HepG2 (cell line): ENCODE results near the gene NEK3. TPM values are rescaled to one million over a fixed set of nuclear protein-coding genes. Genes with fewer than 3 reads are reported as not detected.
A peak's percentile ranks its signal among the peaks of the same experiment; 100 is the strongest.

ENCODE experiments used
- ATAC-seq: fragments of 200-7000 bp; cut with Tn5 transposase; 3 replicates; pipeline ENCODE4 v1.9.1; 2020; ENCODE audit warnings: mild to moderate bottlenecking, moderate library complexity
- BruUV-seq: library from RNA; stranded (reverse); fragments of 400-500 nt; replicated peaks from 2 replicates; lab custom pipeline; 2021; lab: Mats Ljungman, UMichigan
- CTCF ChIA-PET: fragments of 300-600 bp; formaldehyde crosslinking; extraction: SDS; loops from one replicate; lab custom pipeline; 2021; ENCODE audit warnings: low total read pairs, inconsistent platforms, low intra/inter-chr PET ratio; lab: Yijun Ruan, JAX
- POLR2A ChIA-PET: fragments of 350-600 bp; sonication (Branson Sonifier 250); formaldehyde crosslinking; loops from one replicate; lab custom pipeline; 2020; ENCODE audit warnings: antibody characterized with exemption, inconsistent platforms; lab: Yijun Ruan, JAX
- DNase-seq: peaks from one replicate; pipeline ENCODE4 v3.0.0-alpha.2; 2015; ENCODE audit warnings: low spot score
- FAIRE-seq: peaks from 3 replicates; lab custom pipeline; 2011; peaks lifted over from hg19 to GRCh38; lab: Jason Lieb, UNC
- H2AFZ ChIP-seq: one replicate; pipeline ENCODE4 v1.6.1; 2011; ENCODE audit warnings: low read length, inconsistent platforms
- H3K27ac ChIP-seq: fragments of 300-600 bp; 3 replicates; pipeline ENCODE4 v1.8.0; 2011; ENCODE audit warnings: mixed run types, mild to moderate bottlenecking, mixed read lengths, low read length, inconsistent platforms; ENCODE audit not compliant: insufficient read depth; ENCODE audit errors: extremely low read length
- H3K27me3 ChIP-seq, 2 experiments: fragments of 200-600 bp in 1 of 2; 2 replicates in 1 of 2; 3 replicates in 1 of 2; pipeline versions ENCODE4 v1.6.0 to v1.8.0; 2011; ENCODE audit warnings: low read length in 2 of 2, mild to moderate bottlenecking in 2 of 2, moderate library complexity in 2 of 2, inconsistent platforms in 1 of 2; ENCODE audit not compliant: insufficient read depth in 2 of 2, control insufficient read depth in 1 of 2
- H3K36me3 ChIP-seq, 2 experiments: fragments of 200-600 bp in 1 of 2; replicated peaks in 1 of 2; 2 replicates in 1 of 2; 3 replicates in 1 of 2; pipeline versions ENCODE4 v1.5.1 to v1.8.0; 2011; ENCODE audit warnings: low read length in 2 of 2, inconsistent platforms in 1 of 2; ENCODE audit not compliant: insufficient read depth in 2 of 2, control insufficient read depth in 1 of 2
- H3K4me1 ChIP-seq: 2 replicates; pipeline ENCODE4 v1.5.1; 2012; ENCODE audit warnings: low read length, inconsistent platforms; ENCODE audit not compliant: insufficient read depth
- H3K4me2 ChIP-seq: 2 replicates; pipeline ENCODE4 v1.6.0; 2011; ENCODE audit warnings: low read depth, low read length, inconsistent platforms
- H3K4me3 ChIP-seq, 3 experiments: fragments of 200-600 bp in 1 of 3; sonication (generic), shearing (Covaris generic) in 1 of 3; replicated peaks in 1 of 3; 2 replicates each; pipeline ENCODE4 v1.5.1; 2011 to 2016; ENCODE audit warnings: low read length in 3 of 3, inconsistent platforms in 2 of 3, low read depth in 2 of 3, mild to moderate bottlenecking in 2 of 3, control low read depth in 1 of 3, mixed read lengths in 1 of 3; ENCODE audit not compliant: insufficient read depth in 1 of 3
- H3K79me2 ChIP-seq: one replicate; pipeline ENCODE4 v1.6.1; 2011; ENCODE audit warnings: low read length, inconsistent platforms; ENCODE audit not compliant: insufficient read depth
- H3K9ac ChIP-seq: 2 replicates; pipeline ENCODE4 v1.6.0; 2011; ENCODE audit warnings: mild to moderate bottlenecking, low read depth, low read length, inconsistent platforms; ENCODE audit not compliant: insufficient read depth
- H3K9me3 ChIP-seq: 2 replicates; pipeline ENCODE4 v1.5.1; 2012; ENCODE audit warnings: mild to moderate bottlenecking, low read length
- H4K20me1 ChIP-seq: 2 replicates; pipeline ENCODE4 v1.6.0; 2011; ENCODE audit warnings: inconsistent platforms, mild to moderate bottlenecking, low read length, moderate library complexity; ENCODE audit not compliant: insufficient read depth
- ARNTL ChIP-seq: sonication (generic); formaldehyde crosslinking; IDR thresholded peaks from 2 replicates; pipeline ENCODE4 v1.4.0; 2020; ENCODE audit warnings: mild to moderate bottlenecking, missing genetic modification reagents
- GFI1 ChIP-seq: sonication (generic); formaldehyde crosslinking; IDR thresholded peaks from 2 replicates; pipeline ENCODE4 v1.5.0; 2020; ENCODE audit warnings: missing genetic modification reagents, mild to moderate bottlenecking, borderline replicate concordance
- MATR3 ChIP-seq: sonication (generic); formaldehyde crosslinking; IDR thresholded peaks from 2 replicates; pipeline ENCODE4 v1.4.0; 2020; ENCODE audit warnings: missing genetic modification reagents
- MTF2 ChIP-seq: sonication (generic); formaldehyde crosslinking; IDR thresholded peaks from 2 replicates; pipeline ENCODE4 v1.5.0; 2020; ENCODE audit warnings: missing genetic modification reagents, borderline replicate concordance
- NR1H2 ChIP-seq: sonication (generic); formaldehyde crosslinking; IDR thresholded peaks from 2 replicates; pipeline ENCODE4 v1.8.1; 2022; ENCODE audit warnings: low read depth, missing genetic modification reagents, borderline replicate concordance
- PAF1 ChIP-seq: IDR thresholded peaks from 2 replicates; pipeline ENCODE4 v1.6.1; 2016; ENCODE audit warnings: missing genetic modification reagents, missing compliant biosample characterization
- PHF5A ChIP-seq: IDR thresholded peaks from one replicate; pipeline ENCODE4 v1.6.1; 2018; ENCODE audit warnings: low read depth, missing genetic modification reagents; ENCODE audit not compliant: unreplicated experiment
- RCOR2 ChIP-seq: IDR thresholded peaks from 2 replicates; pipeline ENCODE4 v1.6.1; 2016; ENCODE audit warnings: missing biosample characterization, missing genetic modification reagents
- TARDBP ChIP-seq: sonication (generic); formaldehyde crosslinking; IDR thresholded peaks from 2 replicates; pipeline ENCODE4 v1.8.0; 2022; ENCODE audit warnings: mild to moderate bottlenecking, missing genetic modification reagents
- ZFP90 ChIP-seq: sonication (generic); formaldehyde crosslinking; IDR thresholded peaks from 2 replicates; pipeline ENCODE4 v1.8.0; 2022; ENCODE audit warnings: missing genetic modification reagents, mild to moderate bottlenecking, inconsistent platforms, borderline replicate concordance
- ZIK1 ChIP-seq: sonication (generic); formaldehyde crosslinking; IDR thresholded peaks from 2 replicates; pipeline ENCODE4 v1.5.0; 2020; ENCODE audit warnings: mild to moderate bottlenecking, low read depth, missing genetic modification reagents, borderline replicate concordance
- ZNF326 ChIP-seq: sonication (generic); formaldehyde crosslinking; IDR thresholded peaks from 2 replicates; pipeline ENCODE4 v1.4.0; 2020; ENCODE audit warnings: missing genetic modification reagents, borderline replicate concordance
- ZNF329 ChIP-seq: sonication (generic); formaldehyde crosslinking; IDR thresholded peaks from 2 replicates; pipeline ENCODE4 v1.9.0; 2021; ENCODE audit warnings: low read depth, mild to moderate bottlenecking, missing genetic modification reagents
- ZNF589 ChIP-seq: sonication (generic); formaldehyde crosslinking; conservative IDR thresholded peaks from 2 replicates; pipeline ENCODE4 v1.8.0; 2022; ENCODE audit warnings: mild to moderate bottlenecking, moderate library complexity, missing genetic modification reagents
- ZNF670 ChIP-seq: sonication (generic); formaldehyde crosslinking; IDR thresholded peaks from 2 replicates; pipeline ENCODE4 v1.8.0; 2022; ENCODE audit warnings: mild to moderate bottlenecking, missing genetic modification reagents, borderline replicate concordance
- ZNF878 ChIP-seq: sonication (generic); formaldehyde crosslinking; IDR thresholded peaks from 2 replicates; pipeline ENCODE4 v1.8.1; 2023; ENCODE audit warnings: mild to moderate bottlenecking, missing genetic modification reagents, moderate library complexity
- WGBS: methylation state at CpG from one replicate; pipeline ENCODE4 v1.1.6; 2017; ENCODE audit warnings: low lambda C conversion rate; 5-methylcytosine and 5-hydroxymethylcytosine counted together
- in situ Hi-C: cut with HindIII; loops from 2 replicates; pipeline ENCODE4 v1.10.0; 2017; ENCODE audit warnings: low pct_unique_long_range_greater_than_20kb; ENCODE audit not compliant: extremely low pct_ligation_motif_present
- intact Hi-C: fragments of 100-400 bp; cut with micrococcal nuclease; formaldehyde crosslinking; loops from one replicate; pipeline ENCODE4 v1.10.0; 2022; ENCODE audit not compliant: unreplicated experiment
- polyA plus RNA-seq, 8 experiments: library from polyadenylated mRNA; depleted of rRNA in 3 of 8; stranded (reverse) in 7 of 8; unstranded in 1 of 8; fragments of >200 nt; fragmentation: Illumina TruSeq in 4 of 8; extraction: Trizol in 4 of 8; gene quantifications; 2 replicates each; pipeline versions ENCODE4 v1.2.1 to v1.2.3, GENCODE V29; 2011 to 2016; ENCODE audit warnings: low read depth in 4 of 8, missing spikeins in 1 of 8, mixed read lengths in 1 of 8; ENCODE audit not compliant: insufficient read depth in 1 of 8
- total RNA-seq, 5 experiments: library from RNA; depleted of rRNA; stranded (reverse); fragments of >200 nt; fragmentation: Illumina TruSeq; extraction: Trizol; gene quantifications; 2 replicates each; pipeline ENCODE4 v1.2.3, GENCODE V29; 2016; ENCODE audit warnings: low read depth in 1 of 5
- TF ChIP-seq, protein P1 (sequence below): sonication (generic); formaldehyde crosslinking; IDR thresholded peaks from 2 replicates; pipeline ENCODE4 v1.4.0; 2020; ENCODE audit warnings: missing genetic modification reagents

The NEK3 gene
- total and polyA plus RNA-seq, 2 of the 13 experiments (the other 11 are each of a cell fraction or from before 2014, with no cell fraction given), result 36.7 to 68.2 TPM

DNA sequence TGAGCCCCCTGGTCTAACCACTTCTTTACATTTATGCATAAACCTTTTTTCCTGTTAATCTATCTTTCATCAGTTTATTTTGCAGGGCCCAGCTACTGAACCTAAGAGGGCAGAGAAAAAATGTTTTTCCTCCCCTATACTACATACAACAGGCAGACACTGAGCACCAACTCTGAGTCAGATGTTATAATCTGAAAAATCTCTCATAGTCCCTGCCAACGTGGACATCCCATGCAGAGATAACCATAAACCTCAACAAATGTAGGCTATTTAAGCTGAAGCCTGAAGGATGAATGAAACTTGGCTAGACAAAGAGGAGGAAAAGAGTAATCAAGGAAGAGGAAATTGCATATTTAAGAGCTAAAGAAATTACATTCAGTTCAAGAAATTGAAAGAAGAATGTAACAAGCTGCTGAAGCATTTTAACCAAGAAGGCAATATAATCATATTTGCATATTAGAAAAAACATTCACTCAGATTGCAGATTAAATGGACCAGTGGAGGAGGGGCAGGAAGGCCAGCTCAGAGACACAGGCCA is 2.6 kb downstream of the NEK3 start:
- no peak for FAIRE-seq

DNA sequence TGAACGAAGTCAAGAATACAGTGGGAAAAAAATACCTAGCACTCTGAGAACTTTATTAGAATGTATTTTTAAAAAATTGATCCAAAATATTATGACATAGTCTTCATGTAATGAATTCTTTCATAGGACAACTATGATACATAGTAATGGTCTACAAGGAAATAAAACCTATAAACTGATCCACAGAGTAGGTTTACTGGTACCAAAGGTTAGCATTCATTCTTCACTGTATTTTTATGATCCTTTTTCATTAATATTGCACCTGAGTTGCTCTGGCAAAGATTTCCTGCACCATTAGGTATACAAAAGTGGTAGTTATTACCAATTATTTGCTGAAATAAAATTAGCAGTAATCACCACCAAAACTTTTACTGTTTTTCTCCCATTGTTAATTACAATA is 4.2 kb downstream of the NEK3 start:
- intact Hi-C loops, result no loop called here
- Histone ChIP-seq H3K27me3 (no peaks in the 10 kb centered on the region), H3K9me3 (no peaks in the 10 kb centered on the region), H3K4me1 (peaks cover 41% of the 10 kb centered on the region), H3K9ac (no peak overlapping the region), H3K79me2 (peaks cover 58% of the 10 kb centered on the region), H3K4me3 (no peak overlapping the region), H3K4me2 (no peak overlapping the region), H3K27ac (no peak overlapping the region), H4K20me1 (no peaks in the 10 kb centered on the region), H3K36me3 (peaks cover 6 to 25% of the 10 kb centered on the region in 2 experiments), H2AFZ (no peak overlapping the region)
- ChIA-PET CTCF (no interaction called here), POLR2A (no interaction called here)
- no TSS peak for BruUV-seq
- no peak for FAIRE-seq
- in situ Hi-C loops, result no loop called here
- 93% methylated on average over 1 of the region's 1 CpG for WGBS
- no peak for DNase-seq
- TF ChIP-seq TARDBP (CRISPR knock-in tag) (no peak), MTF2 (CRISPR knock-in tag) (no peak), ZNF878 (CRISPR knock-in tag) (no peak), ZNF329 (no peak), GFI1 (CRISPR knock-in tag) (no peak), MATR3 (CRISPR knock-in tag) (no peak), ZNF670 (CRISPR knock-in tag) (no peak), PHF5A (CRISPR knock-in tag) (no peak), ARNTL (CRISPR knock-in tag) (no peak), ZIK1 (CRISPR knock-in tag) (no peak)
- no peak for ATAC-seq

More for the DNA sequence above, 2.6 kb downstream of the NEK3 start:
- ChIA-PET CTCF (no interaction called here), POLR2A (interaction anchor here (0.8 to 1.4 kb wide), 2 partner anchors 16 to 29 kb away, joined by 4 to 5 read pairs; no protein-coding TSS in a partner anchor)
- no peak overlapping the region for H3K27ac ChIP-seq
- H3K79me2 ChIP-seq, result peaks cover 59% of the 10 kb centered on the region
- H3K4me1 ChIP-seq, result peaks cover 57% of the 10 kb centered on the region
- intact Hi-C loops (no loop called here), in situ Hi-C loops (no loop called here)
- H4K20me1 ChIP-seq, result no peaks in the 10 kb centered on the region
- H2AFZ ChIP-seq, result no peak overlapping the region
- H3K9me3 ChIP-seq, result no peaks in the 10 kb centered on the region
- H3K4me3 ChIP-seq, result peak overlapping the region in 1 of 3 experiments; percentile 19; a peak in 3 of 6 replicates
- ATAC-seq, result no peak
- H3K4me2 ChIP-seq, result peak overlapping the region; percentile 56
- peaks cover 0 to 10% of the 10 kb centered on the region in 2 experiments; a peak in 4 of 5 replicates for H3K36me3 ChIP-seq
- H3K9ac ChIP-seq, result peak overlapping the region; percentile 31; the same call in 1 of the 2 replicates
- TF ChIP-seq, protein P1, sequence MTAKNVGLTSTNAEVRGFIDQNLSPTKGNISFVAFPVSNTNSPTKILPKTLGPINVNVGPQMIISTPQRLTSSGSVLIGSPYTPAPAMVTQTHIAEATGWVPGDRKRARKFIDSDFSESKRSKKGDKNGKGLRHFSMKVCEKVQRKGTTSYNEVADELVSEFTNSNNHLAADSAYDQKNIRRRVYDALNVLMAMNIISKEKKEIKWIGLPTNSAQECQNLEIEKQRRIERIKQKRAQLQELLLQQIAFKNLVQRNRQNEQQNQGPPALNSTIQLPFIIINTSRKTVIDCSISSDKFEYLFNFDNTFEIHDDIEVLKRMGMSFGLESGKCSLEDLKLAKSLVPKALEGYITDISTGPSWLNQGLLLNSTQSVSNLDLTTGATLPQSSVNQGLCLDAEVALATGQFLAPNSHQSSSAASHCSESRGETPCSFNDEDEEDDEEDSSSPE (CRISPR knock-in tag), result no peak
- TF ChIP-seq ZNF589 (CRISPR knock-in tag) (no peak), RCOR2 (CRISPR knock-in tag) (no peak), ZNF326 (CRISPR knock-in tag) (no peak), NR1H2 (CRISPR knock-in tag) (no peak), PAF1 (CRISPR knock-in tag) (no peak), ZFP90 (no peak)
- no peak for DNase-seq
- H3K27me3 ChIP-seq, result no peaks in the 10 kb centered on the region
- WGBS, result 45% methylated on average over 1 of the region's 1 CpG
- BruUV-seq, result no TSS peak
